Neural cell (in vitro differentiated cells): Measurements from ENCODE around the gene POT1. TPM values are rescaled to one million over a fixed set of nuclear protein-coding genes. Genes with fewer than 3 reads are reported as not detected.
A peak's percentile ranks its signal among the peaks of the same experiment; 100 is the strongest.

Source experiments
- H2AFZ ChIP-seq: fragments of 200-600, 300-800 bp; sonication (generic), shearing (Covaris generic); 2 replicates; pipeline ENCODE4 v1.6.0; 2014; ENCODE audit warnings: low read depth, mild to moderate bottlenecking, antibody characterized with exemption, low read length, moderate library complexity
- H3F3A ChIP-seq: fragments of 200-600 bp; shearing (Covaris generic); 2 replicates; pipeline ENCODE4 v1.6.1; 2016; ENCODE audit warnings: mild to moderate bottlenecking, moderate library complexity, mixed read lengths, antibody characterized with exemption, low read length; ENCODE audit not compliant: insufficient read depth, poor library complexity, severe bottlenecking
- H3K27ac ChIP-seq: fragments of 200-600, 300-800 bp; sonication (generic), shearing (Covaris generic); 2 replicates; pipeline ENCODE4 v1.5.1; 2014; ENCODE audit warnings: mild to moderate bottlenecking, low read length, moderate library complexity
- H3K27me3 ChIP-seq: fragments of 300-800, 200-600 bp; sonication (generic), shearing (Covaris generic); 2 replicates; pipeline ENCODE4 v1.6.0; 2014; ENCODE audit warnings: mild to moderate bottlenecking, low read depth, low read length, moderate library complexity; ENCODE audit not compliant: insufficient read depth
- H3K36me3 ChIP-seq: fragments of 300-800, 200-600 bp; sonication (generic), shearing (Covaris generic); 2 replicates; pipeline ENCODE4 v1.5.1; 2014; ENCODE audit warnings: mild to moderate bottlenecking, antibody characterized with exemption, low read length, moderate library complexity; ENCODE audit not compliant: insufficient read depth
- H3K4me2 ChIP-seq: fragments of 300-800, 200-600 bp; sonication (generic), shearing (Covaris generic); 2 replicates; pipeline ENCODE4 v1.6.0; 2014; ENCODE audit warnings: mild to moderate bottlenecking, low read length
- H3K4me3 ChIP-seq: fragments of 300-800, 200-600 bp; sonication (generic), shearing (Covaris generic); 2 replicates; pipeline ENCODE4 v1.5.1; 2014; ENCODE audit warnings: mild to moderate bottlenecking, low read length, moderate library complexity
- H3K79me2 ChIP-seq: fragments of 200-600 bp; shearing (Covaris generic); replicated peaks from 2 replicates; pipeline ENCODE4 v1.6.0; 2014; ENCODE audit warnings: mild to moderate bottlenecking, low read length, moderate library complexity; ENCODE audit not compliant: insufficient read depth
- H3K9ac ChIP-seq: fragments of 300-800, 200-600 bp; sonication (generic), shearing (Covaris generic); 2 replicates; pipeline ENCODE4 v1.6.1; 2016; ENCODE audit warnings: mild to moderate bottlenecking, low read length, mixed read lengths
- H3K9me2 ChIP-seq: fragments of 200-600 bp; shearing (Covaris generic); 2 replicates; pipeline ENCODE4 v1.6.1; 2016; ENCODE audit warnings: mild to moderate bottlenecking, low read length, mixed read lengths; ENCODE audit not compliant: insufficient read depth
- H3K9me3 ChIP-seq: fragments of 200-600, 300-800 bp; sonication (generic), shearing (Covaris generic); 2 replicates; pipeline ENCODE4 v1.6.1; 2016; ENCODE audit warnings: mild to moderate bottlenecking, mixed run types, low read length, moderate library complexity, mixed read lengths
- H4K20me1 ChIP-seq: fragments of 200-600 bp; shearing (Covaris generic); 2 replicates; pipeline ENCODE4 v1.6.1; 2016; ENCODE audit warnings: mild to moderate bottlenecking, mixed run types; ENCODE audit not compliant: insufficient read depth
- EP300 ChIP-seq: fragments of 450-650 bp; conservative IDR thresholded peaks from 2 replicates; pipeline ENCODE4 v1.6.1; 2014; ENCODE audit warnings: antibody characterized with exemption, mild to moderate bottlenecking, moderate library complexity; ENCODE audit not compliant: poor library complexity, severe bottlenecking
- EZH2 ChIP-seq: fragments of 200-600, 300-800 bp; shearing (Covaris generic), sonication (generic); IDR thresholded peaks from 2 replicates; pipeline ENCODE4 v1.6.1; 2014; ENCODE audit warnings: antibody characterized with exemption, low read length, borderline replicate concordance, mild to moderate bottlenecking; ENCODE audit not compliant: insufficient read depth, poor library complexity, severe bottlenecking
- MXI1 ChIP-seq: fragments of 450-650 bp; conservative IDR thresholded peaks from 2 replicates; pipeline ENCODE4 v1.6.1; 2014; ENCODE audit warnings: antibody characterized with exemption, mild to moderate bottlenecking; ENCODE audit not compliant: poor library complexity, severe bottlenecking
- POLR2AphosphoS5 ChIP-seq: IDR thresholded peaks from 2 replicates; pipeline ENCODE4 v1.6.1; 2012
- RAD21 ChIP-seq: fragments of 450-650 bp; conservative IDR thresholded peaks from 2 replicates; pipeline ENCODE4 v1.6.1; 2014; ENCODE audit warnings: antibody characterized with exemption, mild to moderate bottlenecking, moderate library complexity
- REST ChIP-seq: IDR thresholded peaks from 2 replicates; pipeline ENCODE4 v1.6.1; 2012; ENCODE audit warnings: borderline replicate concordance
- SMC3 ChIP-seq: fragments of 450-650 bp; conservative IDR thresholded peaks from 2 replicates; pipeline ENCODE4 v1.6.1; 2014; ENCODE audit warnings: antibody characterized with exemption, mild to moderate bottlenecking, moderate library complexity; ENCODE audit not compliant: poor library complexity
- TAF1 ChIP-seq: IDR thresholded peaks from 2 replicates; pipeline ENCODE4 v1.6.1; 2012; ENCODE audit warnings: low read depth
- polyA plus RNA-seq: library from polyadenylated mRNA; depleted of rRNA; stranded (reverse); fragments of >200 nt; gene quantifications from 2 replicates; pipeline ENCODE4 v1.2.3, GENCODE V29; 2014
- TF ChIP-seq, protein P1 (sequence below): fragments of 450-650 bp; IDR thresholded peaks from 2 replicates; pipeline ENCODE4 v1.5.1; 2014; ENCODE audit warnings: antibody characterized with exemption, mild to moderate bottlenecking, moderate library complexity; ENCODE audit not compliant: poor library complexity, severe bottlenecking

POT1 gene
- polyA plus RNA-seq, 1 donor from 2014 or later = 19.3 TPM

DNA sequence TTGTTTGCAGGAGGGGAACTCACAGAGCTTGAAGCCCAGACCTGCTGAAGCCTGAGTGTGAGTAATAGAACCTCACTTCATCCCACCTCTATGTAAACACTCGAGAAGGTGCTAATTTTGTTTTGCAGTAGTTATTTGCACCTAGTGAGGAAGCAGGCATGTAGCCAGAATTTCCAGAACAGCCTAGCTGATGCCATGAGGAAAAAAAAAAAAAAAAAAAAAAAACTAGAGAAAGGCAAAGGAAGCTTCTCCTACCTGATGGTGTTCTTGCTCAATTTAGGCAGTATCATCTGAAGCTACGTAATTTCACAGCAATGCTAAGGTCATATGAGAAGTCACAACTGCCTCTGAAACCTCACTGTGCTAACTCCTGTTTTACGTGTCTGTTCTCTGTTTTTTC, 150.4 kb downstream of the POT1 start:
- TF ChIP-seq RAD21 (no peak), EP300 (no peak), MXI1 (no peak), EZH2 (no peak), SMC3 (no peak)
- TF ChIP-seq, protein P1, sequence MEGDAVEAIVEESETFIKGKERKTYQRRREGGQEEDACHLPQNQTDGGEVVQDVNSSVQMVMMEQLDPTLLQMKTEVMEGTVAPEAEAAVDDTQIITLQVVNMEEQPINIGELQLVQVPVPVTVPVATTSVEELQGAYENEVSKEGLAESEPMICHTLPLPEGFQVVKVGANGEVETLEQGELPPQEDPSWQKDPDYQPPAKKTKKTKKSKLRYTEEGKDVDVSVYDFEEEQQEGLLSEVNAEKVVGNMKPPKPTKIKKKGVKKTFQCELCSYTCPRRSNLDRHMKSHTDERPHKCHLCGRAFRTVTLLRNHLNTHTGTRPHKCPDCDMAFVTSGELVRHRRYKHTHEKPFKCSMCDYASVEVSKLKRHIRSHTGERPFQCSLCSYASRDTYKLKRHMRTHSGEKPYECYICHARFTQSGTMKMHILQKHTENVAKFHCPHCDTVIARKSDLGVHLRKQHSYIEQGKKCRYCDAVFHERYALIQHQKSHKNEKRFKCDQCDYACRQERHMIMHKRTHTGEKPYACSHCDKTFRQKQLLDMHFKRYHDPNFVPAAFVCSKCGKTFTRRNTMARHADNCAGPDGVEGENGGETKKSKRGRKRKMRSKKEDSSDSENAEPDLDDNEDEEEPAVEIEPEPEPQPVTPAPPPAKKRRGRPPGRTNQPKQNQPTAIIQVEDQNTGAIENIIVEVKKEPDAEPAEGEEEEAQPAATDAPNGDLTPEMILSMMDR = no peak
- H3K9me2 ChIP-seq = no peaks in the 10 kb centered on the region

GRCh38 chr7:124777268-124777667, 152.4 kb downstream of the POT1 start:
- Histone ChIP-seq H4K20me1 (no peaks in the 10 kb centered on the region), H3K9me3 (no peaks in the 10 kb centered on the region)
- no peak for TF ChIP-seq SMC3
- TF ChIP-seq POLR2AphosphoS5 = peak; percentile 68
- peak; percentile 75 for TF ChIP-seq EP300

More for the DNA sequence above, 150.4 kb downstream of the POT1 start:
- Histone ChIP-seq H3K9ac (no peak overlapping the region), H3K27me3 (no peaks in the 10 kb centered on the region), H3K4me2 (no peak overlapping the region), H3K9me3 (no peaks in the 10 kb centered on the region), H3K4me3 (no peak overlapping the region), H3K27ac (no peak overlapping the region), H3K36me3 (no peaks in the 10 kb centered on the region), H3F3A (no peaks in the 10 kb centered on the region), H4K20me1 (no peaks in the 10 kb centered on the region), H2AFZ (no peak overlapping the region), H3K79me2 (no peaks in the 10 kb centered on the region)

GRCh38 chr7:124776153-124776552, 153.5 kb downstream of the POT1 start:
- Histone ChIP-seq H3K27me3 (no peaks in the 10 kb centered on the region), H3K27ac (no peak overlapping the region), H3K9ac (no peak overlapping the region), H4K20me1 (no peaks in the 10 kb centered on the region), H3K36me3 (no peaks in the 10 kb centered on the region), H3K4me3 (no peak overlapping the region), H3K9me2 (no peaks in the 10 kb centered on the region), H3K4me2 (no peak overlapping the region), H3K9me3 (no peaks in the 10 kb centered on the region), H2AFZ (no peak overlapping the region), H3F3A (no peaks in the 10 kb centered on the region), H3K79me2 (no peaks in the 10 kb centered on the region)
- TF ChIP-seq SMC3 = no peak
- TF ChIP-seq EZH2 = no peak
- no peak for TF ChIP-seq EP300
- TF ChIP-seq POLR2AphosphoS5 = no peak
- no peak for TF ChIP-seq MXI1
- TF ChIP-seq, protein P1 = no peak
- no peak for TF ChIP-seq RAD21
- no peak for TF ChIP-seq TAF1
- no peak for TF ChIP-seq REST

More at GRCh38 chr7:124777268-124777667, 152.4 kb downstream of the POT1 start:
- no peaks in the 10 kb centered on the region for H3K9me2 ChIP-seq
- no peak overlapping the region for H3K4me3 ChIP-seq
- H3K36me3 ChIP-seq = no peaks in the 10 kb centered on the region
- no peaks in the 10 kb centered on the region for H3F3A ChIP-seq
- no peak overlapping the region for H3K4me2 ChIP-seq
- H3K27me3 ChIP-seq = no peaks in the 10 kb centered on the region
- H3K79me2 ChIP-seq = no peaks in the 10 kb centered on the region
- H3K27ac ChIP-seq = no peak overlapping the region
- H2AFZ ChIP-seq = no peak overlapping the region
- no peak overlapping the region for H3K9ac ChIP-seq
